ENCODE results near the gene PEF1.

- TF ChIP-seq CTCF (IDR thresholded peaks at IDR 0.05 in 4 of 5, conservative IDR thresholded peaks at IDR 0.05 in 1 of 5) (no peak), POLR2A (IDR thresholded peaks at IDR 0.05) (no peak)
These were observed 13.4 kb upstream of the PEF1 start for GRCh38 chr1:31657972-31658510.
